Esophagus muscularis mucosa (tissue), 4 donors: ENCODE data around the gene TAF5. TPM values are rescaled to one million over a fixed set of nuclear protein-coding genes. Genes with fewer than 3 reads are reported as not detected.

Experiments
- DNase-seq: peaks from one replicate; pipeline ENCODE4 v3.0.0-alpha.2; 2017; ENCODE audit errors: extremely low spot score
- H3K27ac ChIP-seq, 4 donors: fragments of 200-600 bp; sonication (generic); replicated peaks in 1 of 4; 1 replicate in 3 of 4; 2 replicates in 1 of 4; pipeline ENCODE4 v1.5.1; 2016 to 2019; ENCODE audit warnings: mild to moderate bottlenecking in 1 of 4
- H3K27me3 ChIP-seq, 4 donors: fragments of 200-600 bp; sonication (generic); one replicate each; pipeline versions ENCODE4 v1.5.1 to v1.6.0; 2016 to 2019
- H3K36me3 ChIP-seq, 4 donors: fragments of 200-600 bp; sonication (generic); one replicate each; pipeline ENCODE4 v1.5.1; 2016 to 2019
- H3K4me1 ChIP-seq, 4 donors: fragments of 200-600 bp; sonication (generic); one replicate each; pipeline ENCODE4 v1.5.1; 2016 to 2019
- H3K4me3 ChIP-seq, 4 donors: fragments of 200-600 bp; sonication (generic); 1 replicate in 2 of 4; 2 replicates in 2 of 4; pipeline ENCODE4 v1.5.1; 2016 to 2019; ENCODE audit warnings: mild to moderate bottlenecking in 4 of 4, moderate library complexity in 1 of 4
- H3K9me3 ChIP-seq, 4 donors: fragments of 200-600 bp; sonication (generic); 1 replicate in 3 of 4; 2 replicates in 1 of 4; pipeline ENCODE4 v1.5.1; 2016 to 2019
- EP300 ChIP-seq: sonication (generic); formaldehyde crosslinking; IDR thresholded peaks from one replicate; pipeline ENCODE4 v1.6.1; 2017; ENCODE audit warnings: antibody characterized with exemption
- POLR2A ChIP-seq: fragments of 450-650 bp; IDR thresholded peaks from one replicate; pipeline ENCODE4 v1.6.1; 2017; ENCODE audit warnings: antibody characterized with exemption, moderate library complexity, mild to moderate bottlenecking, low read depth
- POLR2AphosphoS5 ChIP-seq, 2 donors: sonication (generic); formaldehyde crosslinking; IDR thresholded peaks; one replicate each; pipeline ENCODE4 v1.6.1; 2017; ENCODE audit warnings: antibody characterized with exemption in 2 of 2
- WGBS: methylation state at CpG from one replicate; pipeline ENCODE4 v1.1.5; 2018; 5-methylcytosine and 5-hydroxymethylcytosine counted together
- intact Hi-C: fragments of 100-400 bp; cut with DNase I; formaldehyde crosslinking; loops from one replicate; pipeline ENCODE4 v1.15.1; 2023
- total RNA-seq, 4 donors: library from RNA; depleted of rRNA; stranded (reverse); fragments of >200 nt; gene quantifications; one replicate each; pipeline versions ENCODE4 v1.1.0 to v1.2.1, GENCODE V29; 2016
- TF ChIP-seq, protein P1 (sequence below), 3 experiments: fragments of 200-600 bp in 2 of 3; fragments of 450-650 bp in 1 of 3; sonication (generic) in 2 of 3; IDR thresholded peaks; one replicate each; pipeline ENCODE4 v1.5.1; 2017 to 2019; ENCODE audit warnings: antibody characterized with exemption in 3 of 3, mild to moderate bottlenecking in 2 of 3, moderate library complexity in 1 of 3

The TAF5 gene
- total RNA-seq, 4 donors from 2014 or later: 2.3 to 7.4 (median 4.5) TPM

DNA sequence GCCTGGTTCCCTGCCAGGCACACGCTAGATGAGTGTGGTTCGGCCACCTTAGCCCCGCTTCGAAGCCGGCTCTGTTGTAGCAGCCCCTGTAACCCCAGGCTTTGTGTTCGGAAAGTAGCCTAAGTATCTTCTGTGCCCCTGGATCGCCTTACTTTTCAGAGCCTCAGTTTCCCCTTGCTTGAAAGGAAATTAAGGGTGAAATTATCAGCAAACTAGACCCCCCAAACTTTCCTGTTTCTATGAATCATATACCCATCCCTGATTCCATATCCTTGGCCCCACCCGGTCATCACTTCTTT lies 29.0 kb downstream of the TAF5 start:
- H3K4me1 ChIP-seq: peaks cover 34 to 48% (median 43%) of the 10 kb centered on the region in 4 donors
- H3K27me3 ChIP-seq: no peaks in the 10 kb centered on the region
- peak overlapping the region; percentile 88 to 96 (median 92) for H3K27ac ChIP-seq
- intact Hi-C loops: loop anchor here (5.0 kb wide), 1 partner anchor 34 kb away; no protein-coding TSS in a partner anchor
- TF ChIP-seq POLR2A: no peak
- TF ChIP-seq, protein P1, sequence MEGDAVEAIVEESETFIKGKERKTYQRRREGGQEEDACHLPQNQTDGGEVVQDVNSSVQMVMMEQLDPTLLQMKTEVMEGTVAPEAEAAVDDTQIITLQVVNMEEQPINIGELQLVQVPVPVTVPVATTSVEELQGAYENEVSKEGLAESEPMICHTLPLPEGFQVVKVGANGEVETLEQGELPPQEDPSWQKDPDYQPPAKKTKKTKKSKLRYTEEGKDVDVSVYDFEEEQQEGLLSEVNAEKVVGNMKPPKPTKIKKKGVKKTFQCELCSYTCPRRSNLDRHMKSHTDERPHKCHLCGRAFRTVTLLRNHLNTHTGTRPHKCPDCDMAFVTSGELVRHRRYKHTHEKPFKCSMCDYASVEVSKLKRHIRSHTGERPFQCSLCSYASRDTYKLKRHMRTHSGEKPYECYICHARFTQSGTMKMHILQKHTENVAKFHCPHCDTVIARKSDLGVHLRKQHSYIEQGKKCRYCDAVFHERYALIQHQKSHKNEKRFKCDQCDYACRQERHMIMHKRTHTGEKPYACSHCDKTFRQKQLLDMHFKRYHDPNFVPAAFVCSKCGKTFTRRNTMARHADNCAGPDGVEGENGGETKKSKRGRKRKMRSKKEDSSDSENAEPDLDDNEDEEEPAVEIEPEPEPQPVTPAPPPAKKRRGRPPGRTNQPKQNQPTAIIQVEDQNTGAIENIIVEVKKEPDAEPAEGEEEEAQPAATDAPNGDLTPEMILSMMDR (IDR thresholded peaks at IDR 0.05): no peak
- DNase-seq: no peak
- WGBS: 0% methylated on average over 8 of the region's 8 CpGs
- H3K9me3 ChIP-seq: no peaks in the 10 kb centered on the region
- peak overlapping the region; percentile 85 to 99 (median 93) for H3K4me3 ChIP-seq
- H3K36me3 ChIP-seq: peaks cover 31 to 59% (median 40%) of the 10 kb centered on the region in 4 donors

DNA sequence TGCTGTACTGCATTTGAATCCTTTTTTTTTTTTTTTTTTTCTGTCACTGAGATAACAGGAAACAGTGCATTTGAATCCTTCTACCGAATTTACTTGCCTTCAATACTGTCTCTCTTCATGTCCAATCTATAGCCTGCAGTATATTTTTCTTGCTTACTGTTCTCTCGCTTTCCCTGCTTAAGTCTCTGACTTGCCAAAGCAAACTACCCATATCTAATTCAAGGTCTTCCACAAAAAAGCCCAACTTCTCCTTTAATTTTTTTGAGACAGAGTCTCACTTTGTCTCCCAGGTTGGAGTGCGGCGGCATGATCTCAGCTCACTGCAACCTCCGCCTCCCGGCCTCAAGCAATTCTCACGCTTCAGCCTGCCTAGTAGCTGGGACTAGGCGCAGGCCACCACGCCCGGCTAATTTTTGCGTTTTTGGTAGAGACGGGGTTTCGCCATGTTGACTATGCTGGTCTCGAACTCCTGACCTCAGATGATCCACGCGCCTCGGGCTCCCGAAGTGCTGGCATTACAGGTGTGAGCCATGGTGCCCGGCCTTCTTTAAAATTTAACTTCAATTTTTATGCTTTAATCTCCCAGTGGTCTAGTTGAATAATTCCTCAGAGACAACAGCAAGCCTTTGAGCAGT lies 29.5 kb downstream of the TAF5 start:
- Histone ChIP-seq H3K27ac (peak overlapping the region; percentile 88 to 96 (median 92)), H3K27me3 (no peaks in the 10 kb centered on the region), H3K4me1 (peaks cover 34 to 48% (median 43%) of the 10 kb centered on the region in 4 donors), H3K36me3 (peaks cover 29 to 59% (median 41%) of the 10 kb centered on the region in 4 donors), H3K4me3 (peak overlapping the region; percentile 85 to 99 (median 93)), H3K9me3 (no peaks in the 10 kb centered on the region)
- TF ChIP-seq POLR2AphosphoS5 (IDR thresholded peaks at IDR 0.05) (no peak), POLR2A (no peak), EP300 (no peak)
- TF ChIP-seq, protein P1 (IDR thresholded peaks at IDR 0.05): no peak
- 66% methylated on average over 19 of the region's 19 CpGs for WGBS
- no peak for DNase-seq
- intact Hi-C loops: loop anchor here (5.0 kb wide), 1 partner anchor 35 kb away; no protein-coding TSS in a partner anchor

DNA sequence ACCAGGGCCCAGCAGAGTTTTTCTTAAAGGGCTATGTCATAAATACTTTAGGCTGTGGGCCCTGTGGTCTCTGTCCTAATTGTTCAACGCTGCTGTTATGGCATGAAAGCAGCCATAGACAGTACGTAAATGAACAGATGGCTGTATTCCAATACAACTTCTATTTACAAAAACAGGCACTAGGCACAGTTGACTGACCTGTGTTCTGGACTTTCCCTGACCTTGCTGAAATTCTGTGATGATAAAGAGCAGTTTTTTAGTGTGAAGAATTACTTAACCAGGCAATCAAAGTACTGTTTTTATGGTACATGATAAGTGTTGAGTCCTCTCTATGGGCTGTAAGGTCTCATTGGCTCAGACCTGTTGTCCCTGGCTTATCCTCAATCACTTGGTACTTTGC lies 45.8 kb downstream of the TAF5 start:
- peaks cover 67 to 100% (median 95%) of the 10 kb centered on the region in 4 donors for H3K36me3 ChIP-seq
- no peaks in the 10 kb centered on the region for H3K4me1 ChIP-seq

DNA sequence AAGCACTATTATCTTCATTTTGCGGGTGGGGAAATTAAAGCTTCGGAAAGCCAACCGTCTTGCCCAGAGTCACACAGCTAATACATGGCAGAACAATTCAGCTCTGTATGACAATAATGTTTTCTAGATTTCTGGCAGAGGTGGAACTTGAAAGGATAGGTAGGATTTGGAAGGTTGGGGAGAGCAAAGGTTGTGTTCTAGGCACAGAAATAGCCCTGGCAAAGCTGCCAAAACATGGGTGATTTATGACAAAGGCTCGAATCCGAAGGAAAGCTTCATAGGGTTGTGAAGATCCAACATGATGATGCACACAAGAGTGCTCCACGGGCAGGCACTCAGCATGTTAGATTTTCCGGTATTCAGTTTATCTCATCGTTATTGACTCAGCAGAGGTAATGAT lies 47.8 kb downstream of the TAF5 start:
- Histone ChIP-seq H3K36me3 (peaks cover 84 to 100% (median 98%) of the 10 kb centered on the region in 4 donors), H3K27ac (no peak overlapping the region), H3K4me3 (no peak overlapping the region), H3K4me1 (no peaks in the 10 kb centered on the region), H3K27me3 (no peaks in the 10 kb centered on the region), H3K9me3 (no peaks in the 10 kb centered on the region)
- DNase-seq: no peak
- no peak for TF ChIP-seq POLR2A
- TF ChIP-seq EP300: no peak
- no peak for TF ChIP-seq POLR2AphosphoS5 (IDR thresholded peaks at IDR 0.05)
- TF ChIP-seq, protein P1 (IDR thresholded peaks at IDR 0.05): no peak
- 73% methylated on average over 8 of the region's 8 CpGs for WGBS
- intact Hi-C loops: no loop called here

More for the DNA sequence above, 45.8 kb downstream of the TAF5 start:
- no peak for TF ChIP-seq EP300
- TF ChIP-seq, protein P1 (IDR thresholded peaks at IDR 0.05): no peak
- TF ChIP-seq POLR2A: no peak
- TF ChIP-seq POLR2AphosphoS5 (IDR thresholded peaks at IDR 0.05): no peak
- Histone ChIP-seq H3K4me3 (no peak overlapping the region), H3K27me3 (no peaks in the 10 kb centered on the region), H3K9me3 (no peaks in the 10 kb centered on the region), H3K27ac (no peak overlapping the region)
- intact Hi-C loops: no loop called here
- WGBS: 76% methylated on average over 2 of the region's 2 CpGs
- DNase-seq: no peak
